ENCODE data around the gene MYADM.

DNA sequence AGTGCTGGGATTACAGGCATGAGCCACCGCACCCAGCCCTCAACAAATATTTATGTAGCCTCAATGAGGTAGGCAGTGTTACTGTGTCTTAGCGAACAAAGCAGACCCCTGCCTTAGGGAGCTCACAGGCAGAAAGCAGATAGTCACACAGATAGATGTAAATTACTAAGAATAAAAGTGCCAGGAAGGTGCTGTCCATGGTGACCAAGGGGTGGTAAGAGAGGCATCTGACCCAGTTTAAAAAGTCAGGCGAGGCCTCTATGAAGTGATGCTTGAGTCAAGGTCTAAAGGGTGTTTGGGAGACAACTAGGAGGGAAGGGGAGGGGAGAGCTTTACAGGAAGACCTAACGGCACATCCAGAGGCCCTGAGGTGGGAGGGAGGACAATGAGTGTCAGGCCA, 29.0 kb downstream of the MYADM start:
- TF ChIP-seq POLR2AphosphoS5 (IDR thresholded peaks at IDR 0.05; ENCODE audit: borderline replicate concordance, low read depth, low read length) (no peak), EZH2 (IDR thresholded peaks at IDR 0.05) (no peak), FOXP2 (optimal IDR thresholded peaks at IDR 0.05; ENCODE audit: control extremely low read depth, extremely low read length, insufficient read depth) (no peak)

All from SK-N-MC (cell line).